ENCODE measurements around the gene MAP4K1.
"Not testable (repeated sequence)": the region's sequence is repeated elsewhere in the genome, so short reads cannot be mapped to it uniquely, and the experiment has no call there.

MAP4K1 gene

DNA sequence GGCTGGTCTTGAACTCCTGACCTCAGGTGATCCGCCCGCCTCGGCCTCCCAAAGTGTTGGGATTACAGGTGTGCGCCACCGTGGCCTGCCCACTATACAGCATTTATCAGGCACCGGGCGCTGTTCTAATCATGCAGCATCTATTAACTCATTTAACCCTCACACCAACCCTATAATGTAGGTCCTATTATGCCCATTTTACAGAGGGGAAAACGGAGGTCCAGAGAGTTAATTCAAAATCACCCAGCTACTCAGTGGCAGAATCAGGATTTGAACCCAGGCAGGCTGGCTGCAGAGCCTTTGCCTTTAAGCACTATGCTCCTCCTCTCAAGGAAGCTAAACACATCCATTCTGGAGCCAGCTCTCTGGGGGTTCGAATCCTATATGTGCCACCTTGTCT lies 54.3 kb downstream of the MAP4K1 start:
- peaks cover 35 to 45% of the 10 kb centered on the region in 2 donors for H3K4me1 Mint-ChIP-seq (ENCODE audit: low read depth in 2 of 2)
- DNase-seq (no peak), ATAC-seq (replicated peaks) (no peak)
- no peak overlapping the region for H3K4me3 Mint-ChIP-seq
- peak overlapping the region; percentile 46 to 65 for H3K27ac Mint-ChIP-seq
- peaks cover 3% of the 10 kb centered on the region for H3K36me3 Mint-ChIP-seq (ENCODE audit: insufficient read depth)
- no peaks in the 10 kb centered on the region for H3K27me3 Mint-ChIP-seq
- H3K9me3 Mint-ChIP-seq: no peaks in the 10 kb centered on the region

DNA sequence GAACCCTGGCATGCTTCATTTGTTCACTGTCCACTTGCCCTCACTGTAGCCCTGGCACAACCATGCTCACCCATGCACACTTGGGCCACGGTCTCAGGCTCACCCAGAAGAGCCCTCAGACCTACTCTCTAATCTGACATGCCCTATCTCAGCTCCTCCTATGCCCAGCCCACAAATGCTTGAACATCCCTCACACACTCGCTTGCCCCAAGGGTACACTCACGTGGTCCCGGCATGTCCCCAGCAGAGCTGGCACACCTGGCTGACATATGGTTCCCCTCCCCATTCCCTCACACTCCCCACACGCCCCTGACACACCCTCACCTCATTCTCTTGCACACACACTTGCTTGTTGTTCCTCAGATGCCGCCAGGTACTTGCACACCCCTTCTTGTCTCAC lies 55.7 kb downstream of the MAP4K1 start:
- Mint-ChIP-seq H3K9me3 (no peaks in the 10 kb centered on the region), H3K4me3 (peak overlapping the region; percentile 50 to 77), H3K27me3 (no peaks in the 10 kb centered on the region), H3K4me1 (ENCODE audit: low read depth in 2 of 2) (peaks cover 37 to 56% of the 10 kb centered on the region in 2 donors), H3K36me3 (ENCODE audit: insufficient read depth) (peaks cover 3% of the 10 kb centered on the region), H3K27ac (peak overlapping the region; percentile 25 to 46)
- DNase-seq (no peak), ATAC-seq (replicated peaks) (no peak)

DNA sequence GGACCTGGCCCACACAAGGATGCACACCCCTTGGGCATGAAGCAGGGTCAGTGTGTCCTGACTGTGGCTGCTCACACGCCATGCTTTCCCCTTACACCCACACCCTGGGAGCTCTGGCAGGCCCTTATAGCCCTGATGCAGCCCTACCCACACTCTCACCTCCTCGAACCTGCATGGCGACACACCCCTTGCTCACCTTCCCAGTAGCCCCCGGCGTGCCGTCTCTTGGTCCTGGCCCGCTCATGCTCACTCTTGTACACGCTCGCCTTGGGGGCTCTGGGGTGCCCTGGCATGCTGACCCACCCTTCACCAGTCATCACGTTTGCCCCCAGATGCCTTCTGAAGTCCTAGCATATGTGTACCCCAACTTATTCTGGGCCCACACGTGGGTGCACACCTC lies 56.1 kb downstream of the MAP4K1 start:
- Mint-ChIP-seq H3K9me3 (no peaks in the 10 kb centered on the region), H3K4me1 (ENCODE audit: low read depth in 2 of 2) (peaks cover 42 to 59% of the 10 kb centered on the region in 2 donors), H3K27me3 (no peaks in the 10 kb centered on the region), H3K4me3 (peak overlapping the region; percentile 50 to 77), H3K27ac (peak overlapping the region; percentile 25 to 46), H3K36me3 (ENCODE audit: insufficient read depth) (peaks cover 3% of the 10 kb centered on the region)
- DNase-seq (no peak), ATAC-seq (replicated peaks) (no peak)

DNA sequence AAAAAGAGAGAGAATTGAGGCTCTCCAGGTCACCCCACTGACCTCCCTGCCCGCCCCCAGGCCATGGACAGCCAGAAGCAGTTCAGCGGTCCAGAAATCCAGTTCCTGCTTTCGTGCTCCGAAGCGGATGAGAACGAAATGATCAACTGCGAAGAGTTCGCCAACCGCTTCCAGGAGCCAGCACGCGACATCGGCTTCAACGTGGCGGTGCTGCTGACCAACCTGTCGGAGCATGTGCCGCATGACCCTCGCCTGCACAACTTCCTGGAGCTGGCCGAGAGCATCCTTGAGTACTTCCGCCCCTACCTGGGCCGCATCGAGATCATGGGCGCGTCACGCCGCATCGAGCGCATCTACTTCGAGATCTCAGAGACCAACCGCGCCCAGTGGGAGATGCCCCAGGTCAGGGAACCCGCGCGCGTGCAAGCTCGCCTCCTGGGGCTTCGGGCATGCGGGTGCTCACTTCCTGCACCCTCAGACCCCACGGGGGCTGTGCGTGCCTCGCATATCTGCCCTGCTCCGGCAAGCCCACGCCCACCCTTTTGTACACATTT lies 56.6 kb downstream of the MAP4K1 start:
- Mint-ChIP-seq H3K36me3 (ENCODE audit: insufficient read depth) (peaks cover 3% of the 10 kb centered on the region), H3K27ac (peak overlapping the region; percentile 25 to 46), H3K27me3 (no peaks in the 10 kb centered on the region), H3K4me1 (ENCODE audit: low read depth in 2 of 2) (peaks cover 43 to 60% of the 10 kb centered on the region in 2 donors), H3K4me3 (peak overlapping the region; percentile 50 to 77), H3K9me3 (no peaks in the 10 kb centered on the region)
- DNase-seq (no peak), ATAC-seq (replicated peaks) (no peak)

DNA sequence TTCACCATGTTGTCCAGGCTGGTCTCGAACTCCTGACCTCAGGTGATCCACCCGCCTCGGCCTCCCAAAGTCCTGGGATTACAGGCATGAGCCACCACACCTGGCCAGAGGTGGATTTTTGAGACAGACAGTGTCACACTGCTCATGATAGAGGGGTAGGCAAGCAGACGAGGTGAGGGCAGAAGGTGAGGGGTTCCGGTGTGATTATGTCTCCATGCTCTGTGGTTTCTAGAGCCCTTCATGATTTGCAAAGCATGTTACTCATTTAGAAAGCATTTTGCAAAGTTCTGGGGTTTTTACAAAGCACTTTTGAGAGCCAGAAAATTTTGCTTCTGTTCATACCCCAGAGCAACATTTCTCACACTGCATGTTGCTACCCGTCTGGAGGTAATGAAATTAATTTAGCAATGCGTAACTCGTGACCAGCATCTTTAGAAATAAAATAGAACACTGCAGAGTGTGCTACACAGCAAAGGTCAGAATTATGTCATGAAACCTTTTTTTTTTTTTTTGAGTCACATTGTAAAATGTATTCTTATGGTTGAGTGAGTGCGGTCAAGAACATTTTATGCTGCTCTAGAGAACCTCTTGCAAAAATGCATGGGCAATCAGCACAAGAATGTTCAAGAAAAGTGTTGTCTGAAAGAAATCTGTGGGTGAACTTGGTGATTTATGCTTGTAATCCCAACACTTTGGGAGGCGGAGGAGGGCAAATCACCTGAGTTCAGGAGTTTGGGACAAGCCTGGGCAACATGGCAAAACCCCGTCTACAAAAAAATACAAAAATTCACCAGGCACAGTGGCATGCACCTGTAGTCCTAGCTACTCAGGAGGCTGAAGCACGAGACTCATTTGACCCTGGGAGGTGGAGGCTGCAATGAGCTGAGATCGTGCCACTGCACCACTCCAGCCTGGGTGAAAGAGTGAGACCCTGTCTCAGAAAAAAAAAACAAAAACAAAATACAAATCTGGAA lies 58.0 kb downstream of the MAP4K1 start:
- H3K27me3 Mint-ChIP-seq: no peaks in the 10 kb centered on the region
- H3K4me1 Mint-ChIP-seq (ENCODE audit: low read depth in 2 of 2): peaks cover 41 to 66% of the 10 kb centered on the region in 2 donors
- peak overlapping the region; percentile 64 to 84 for H3K4me3 Mint-ChIP-seq

DNA sequence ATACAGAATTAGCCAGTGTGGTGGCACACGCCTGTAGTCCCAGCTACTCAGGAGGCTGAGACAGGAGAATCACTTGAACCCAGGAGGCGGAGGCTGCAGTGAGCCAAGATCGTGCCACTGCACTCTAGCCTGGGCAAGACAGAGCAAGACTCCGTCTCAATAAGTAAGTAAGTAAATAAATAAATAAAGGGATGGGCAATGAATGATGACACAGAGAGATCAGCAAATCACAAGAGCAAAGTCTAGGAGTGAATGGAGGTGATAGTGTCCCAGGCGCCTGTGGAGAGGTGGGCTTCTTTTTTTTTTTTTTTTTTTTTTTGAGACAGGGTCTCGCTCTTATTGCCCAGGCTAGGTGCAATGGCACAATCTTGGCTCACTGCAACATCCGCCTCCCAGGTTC lies 58.8 kb downstream of the MAP4K1 start:
- H3K27me3 Mint-ChIP-seq; DNase-seq; H3K9me3 Mint-ChIP-seq; H3K36me3 Mint-ChIP-seq (ENCODE audit: insufficient read depth); ATAC-seq (replicated peaks): not testable (repeated sequence)
- Mint-ChIP-seq H3K27ac (peak overlapping the region; percentile 81 to 94), H3K4me1 (ENCODE audit: low read depth in 2 of 2) (peaks cover 41 to 69% of the 10 kb centered on the region in 2 donors), H3K4me3 (peak overlapping the region; percentile 64 to 84)

More for the DNA sequence above, 58.0 kb downstream of the MAP4K1 start:
- ATAC-seq (replicated peaks) (peak; percentile 82), DNase-seq (peak; percentile 19 to 55 (median 23))
- peak overlapping the region; percentile 81 to 94 for H3K27ac Mint-ChIP-seq
- H3K9me3 Mint-ChIP-seq: no peaks in the 10 kb centered on the region
- H3K36me3 Mint-ChIP-seq (ENCODE audit: insufficient read depth): peaks cover 3% of the 10 kb centered on the region

DNA sequence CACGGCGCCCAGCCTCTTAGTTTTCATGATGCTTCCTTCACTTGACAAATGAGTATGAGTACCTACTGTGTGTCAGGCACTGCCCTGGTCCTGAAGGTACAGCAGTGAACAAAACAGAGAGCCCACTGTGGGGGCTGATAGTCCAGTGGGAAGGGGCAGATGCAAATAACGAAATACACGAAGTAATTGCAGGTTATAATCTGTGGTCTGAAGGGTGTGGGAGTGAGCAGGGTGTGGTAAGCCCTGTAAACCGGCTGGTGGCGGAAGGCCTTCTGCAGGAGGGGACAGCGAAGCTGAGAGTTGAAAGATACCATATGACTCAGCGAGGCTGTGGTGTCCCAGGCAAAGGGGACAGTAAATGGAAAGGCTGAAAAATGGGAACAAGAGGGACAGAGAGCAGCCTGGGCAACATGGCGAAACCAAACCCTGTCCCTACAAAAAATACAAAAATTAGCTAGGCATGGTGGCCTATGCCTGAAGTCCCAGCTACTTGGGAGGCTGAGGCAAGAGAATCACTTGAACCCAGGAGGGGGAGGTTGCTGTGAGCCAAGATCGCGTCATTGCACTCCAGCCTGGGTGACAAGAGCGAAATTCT lies 60.5 kb downstream of the MAP4K1 start:
- H3K27me3 Mint-ChIP-seq: no peaks in the 10 kb centered on the region
- ATAC-seq (replicated peaks) (peak; percentile 75), DNase-seq (peak; percentile 42 to 51 (median 51))
- peaks cover 3% of the 10 kb centered on the region for H3K36me3 Mint-ChIP-seq (ENCODE audit: insufficient read depth)
- H3K9me3 Mint-ChIP-seq: no peaks in the 10 kb centered on the region
- H3K4me3 Mint-ChIP-seq: peak overlapping the region; percentile 64 to 77
- peak overlapping the region; percentile 39 to 74 for H3K27ac Mint-ChIP-seq
- H3K4me1 Mint-ChIP-seq (ENCODE audit: low read depth in 2 of 2): peaks cover 38 to 65% of the 10 kb centered on the region in 2 donors

DNA sequence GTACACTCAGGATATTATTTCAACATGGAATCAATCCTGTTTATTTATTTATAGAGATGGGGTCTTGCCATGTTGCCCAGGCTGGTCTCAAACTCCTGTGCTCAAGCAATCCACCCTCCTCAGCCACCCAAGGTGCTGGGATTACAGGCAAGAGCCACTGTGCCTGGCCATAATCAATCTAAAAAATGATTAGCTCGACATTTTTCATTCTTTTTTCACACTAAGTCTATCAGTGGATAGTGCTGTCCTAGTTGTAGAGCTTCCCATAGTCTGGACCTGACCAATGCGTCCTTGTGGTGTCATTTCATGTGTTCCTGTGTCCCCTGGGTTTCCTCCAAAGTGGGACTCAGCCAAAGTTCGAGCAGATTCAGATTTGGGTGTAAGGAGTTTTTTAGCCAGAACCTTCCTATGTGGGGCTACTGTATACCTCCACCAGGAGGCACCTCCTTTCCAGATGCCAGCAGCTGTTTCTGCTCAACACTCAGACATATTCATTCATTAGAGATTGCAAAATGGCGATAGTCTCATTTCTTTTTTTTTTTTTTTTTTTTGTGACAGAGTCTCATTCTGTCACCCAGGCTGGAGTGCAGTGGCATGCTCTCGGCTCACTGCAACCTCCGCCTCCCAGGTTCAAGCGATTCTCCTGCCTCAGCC lies 61.1 kb downstream of the MAP4K1 start:
- Mint-ChIP-seq H3K36me3 (ENCODE audit: insufficient read depth) (peaks cover 2% of the 10 kb centered on the region), H3K27ac (peak overlapping the region; percentile 39 to 74), H3K4me1 (ENCODE audit: low read depth in 2 of 2) (peaks cover 34 to 60% of the 10 kb centered on the region in 2 donors), H3K9me3 (no peaks in the 10 kb centered on the region), H3K27me3 (no peaks in the 10 kb centered on the region), H3K4me3 (peak overlapping the region; percentile 64 to 77)
- ATAC-seq (replicated peaks) (peak; percentile 24), DNase-seq (peak in 1 of 3 experiments; percentile 21)

DNA sequence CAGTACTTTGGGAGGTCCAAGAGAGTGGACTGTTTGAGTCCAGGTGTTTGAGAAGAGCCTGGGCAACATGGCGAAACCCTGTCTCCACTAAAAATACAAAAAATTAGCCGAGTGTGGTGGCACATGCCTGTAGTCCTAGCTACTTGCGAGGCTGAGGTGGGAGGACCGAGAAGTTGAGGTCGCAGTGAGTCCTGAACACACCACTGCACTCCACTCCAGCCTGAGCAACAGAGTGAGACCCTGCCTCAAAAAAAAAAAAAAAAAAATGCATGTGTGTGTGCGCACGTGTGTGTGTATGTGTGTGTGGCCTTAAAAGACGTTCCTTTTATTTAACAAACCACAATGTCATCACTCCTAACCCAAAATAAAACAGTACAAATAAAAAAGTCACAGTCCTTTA lies 62.6 kb downstream of the MAP4K1 start:
- no peak for ATAC-seq (replicated peaks)
- H3K9me3 Mint-ChIP-seq: no peaks in the 10 kb centered on the region
- no peak for DNase-seq
- no peaks in the 10 kb centered on the region for H3K27me3 Mint-ChIP-seq
- peak overlapping the region in 1 of 2 donors; percentile 47 for H3K4me3 Mint-ChIP-seq
- H3K4me1 Mint-ChIP-seq (ENCODE audit: low read depth in 2 of 2): peaks cover 36 to 59% of the 10 kb centered on the region in 2 donors
- no peaks in the 10 kb centered on the region for H3K36me3 Mint-ChIP-seq (ENCODE audit: insufficient read depth)
- H3K27ac Mint-ChIP-seq: peak overlapping the region in 1 of 2 donors; percentile 38

DNA sequence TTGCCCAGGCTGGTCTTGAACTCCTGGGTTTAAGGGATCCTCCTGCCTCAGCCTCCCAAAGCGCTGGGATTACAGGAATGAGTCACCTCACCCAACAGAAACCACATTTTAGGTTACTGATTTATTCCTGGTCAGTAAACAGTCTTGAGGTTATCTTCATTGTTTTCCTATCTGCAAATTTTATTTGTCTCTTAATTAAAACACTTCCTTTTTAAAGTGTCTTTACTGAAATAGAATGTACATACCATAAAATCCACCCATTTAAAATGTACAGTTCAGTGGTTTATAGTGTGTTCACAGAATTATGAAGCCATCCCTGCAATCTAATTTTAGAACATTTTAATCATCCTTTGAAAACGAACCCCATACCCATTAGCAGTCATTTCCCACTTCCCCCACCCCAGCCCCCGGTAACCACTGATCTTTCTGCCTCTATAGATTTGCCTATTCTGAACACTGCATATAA lies 63.0 kb downstream of the MAP4K1 start:
- Mint-ChIP-seq H3K4me1 (ENCODE audit: low read depth in 2 of 2) (peaks cover 31 to 54% of the 10 kb centered on the region in 2 donors), H3K9me3 (no peaks in the 10 kb centered on the region), H3K27me3 (no peaks in the 10 kb centered on the region), H3K4me3 (peak overlapping the region in 1 of 2 donors; percentile 47), H3K27ac (peak overlapping the region in 1 of 2 donors; percentile 38), H3K36me3 (ENCODE audit: insufficient read depth) (no peaks in the 10 kb centered on the region)
- no peak for ATAC-seq (replicated peaks)
- DNase-seq: no peak

DNA sequence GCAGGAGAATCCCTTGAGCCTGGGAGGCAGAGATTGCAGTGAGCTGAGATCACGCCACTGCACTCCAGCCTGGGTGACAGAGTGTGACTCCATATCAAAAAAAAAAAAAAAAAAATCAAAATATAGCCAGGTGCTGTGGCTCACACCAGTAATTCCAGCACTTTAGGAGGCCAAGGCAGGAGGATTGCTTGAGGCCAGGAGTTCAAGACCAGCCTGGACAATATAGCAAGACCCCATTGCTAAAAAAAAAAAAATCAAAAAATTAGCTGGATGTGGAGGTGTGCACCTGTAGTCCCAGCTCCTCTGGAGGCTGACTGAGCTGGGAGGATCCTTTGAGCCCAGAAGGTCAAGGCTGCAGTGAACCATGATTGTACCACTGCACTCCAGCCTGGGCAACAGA lies 64.5 kb downstream of the MAP4K1 start:
- H3K9me3 Mint-ChIP-seq; H3K36me3 Mint-ChIP-seq (ENCODE audit: insufficient read depth); DNase-seq; H3K27ac Mint-ChIP-seq; ATAC-seq (replicated peaks); H3K27me3 Mint-ChIP-seq: not testable (repeated sequence)
- peaks cover 26 to 42% of the 10 kb centered on the region in 2 donors for H3K4me1 Mint-ChIP-seq (ENCODE audit: low read depth in 2 of 2)
- H3K4me3 Mint-ChIP-seq: peak overlapping the region in 1 of 2 donors; percentile 61

DNA sequence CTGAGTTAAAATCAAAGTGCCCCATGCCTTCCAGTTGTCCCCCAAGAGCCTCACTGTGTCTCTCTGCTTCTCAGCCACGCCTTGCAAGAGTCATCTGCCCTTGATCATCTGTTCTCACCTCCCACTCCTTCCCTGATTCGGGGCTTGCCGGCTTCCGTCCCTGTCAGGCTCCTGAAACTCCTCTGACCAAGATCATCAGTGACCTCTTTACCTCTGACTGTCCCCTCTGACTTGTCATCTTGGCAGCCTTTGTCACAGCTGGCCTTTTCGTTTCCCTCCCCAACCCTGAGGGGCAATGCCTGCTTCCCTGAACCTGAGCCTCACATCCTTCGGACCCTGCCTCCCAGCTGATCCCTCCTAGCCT lies 66.3 kb downstream of the MAP4K1 start:
- H3K27me3 Mint-ChIP-seq: no peaks in the 10 kb centered on the region
- ATAC-seq (replicated peaks) (peak; percentile 65), DNase-seq (no peak)
- H3K4me1 Mint-ChIP-seq (ENCODE audit: low read depth in 2 of 2): peaks cover 16 to 28% of the 10 kb centered on the region in 2 donors
- H3K27ac Mint-ChIP-seq: no peak overlapping the region
- no peaks in the 10 kb centered on the region for H3K36me3 Mint-ChIP-seq (ENCODE audit: insufficient read depth)
- H3K9me3 Mint-ChIP-seq: no peaks in the 10 kb centered on the region
- peak overlapping the region; percentile 20 to 48 for H3K4me3 Mint-ChIP-seq

DNA sequence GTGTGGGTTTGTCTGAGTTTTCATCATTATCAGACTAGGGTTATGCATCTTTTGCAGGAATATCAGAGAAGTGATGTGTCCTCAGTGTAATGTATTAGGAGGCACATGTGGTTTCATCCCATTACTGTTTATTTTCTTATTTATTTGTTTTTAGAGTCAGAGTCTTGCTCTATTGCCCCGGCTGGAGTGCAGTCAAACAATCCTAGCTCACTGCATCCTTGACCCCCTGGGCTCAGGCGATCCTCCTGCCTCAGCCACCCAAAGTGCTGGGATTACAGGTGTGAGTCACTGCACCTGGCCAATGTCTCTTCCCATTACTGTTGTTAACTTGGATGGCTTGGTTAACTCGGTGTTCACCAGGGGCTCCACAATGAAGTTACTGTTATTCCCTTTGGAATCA lies 67.4 kb downstream of the MAP4K1 start:
- H3K4me3 Mint-ChIP-seq: no peak overlapping the region
- DNase-seq: no peak
- H3K27ac Mint-ChIP-seq: no peak overlapping the region
- H3K27me3 Mint-ChIP-seq: no peaks in the 10 kb centered on the region
- H3K4me1 Mint-ChIP-seq (ENCODE audit: low read depth in 2 of 2): peaks cover 16 to 24% of the 10 kb centered on the region in 2 donors
- H3K36me3 Mint-ChIP-seq (ENCODE audit: insufficient read depth): no peaks in the 10 kb centered on the region
- no peak for ATAC-seq (replicated peaks)
- H3K9me3 Mint-ChIP-seq: no peaks in the 10 kb centered on the region
